ENCODE measurements around the gene TAF11L5.

DNA sequence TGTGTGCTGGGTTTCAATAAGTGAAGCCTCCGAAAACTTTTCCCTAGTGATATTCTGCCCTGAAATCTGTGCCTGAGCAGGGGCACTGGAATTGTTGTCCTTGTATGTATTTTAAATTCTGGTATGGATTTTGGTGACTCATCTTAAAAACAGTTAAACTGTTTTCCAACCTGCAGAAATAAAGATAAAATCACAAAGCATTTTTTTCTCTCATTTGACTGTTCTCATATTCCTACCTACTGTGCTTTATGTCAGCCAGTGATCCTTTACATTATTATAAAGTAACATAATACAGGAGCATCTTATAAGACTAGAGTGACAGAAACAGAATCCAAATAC lies 37.9 kb upstream of the TAF11L5 start:
- TF ChIP-seq, protein P1, sequence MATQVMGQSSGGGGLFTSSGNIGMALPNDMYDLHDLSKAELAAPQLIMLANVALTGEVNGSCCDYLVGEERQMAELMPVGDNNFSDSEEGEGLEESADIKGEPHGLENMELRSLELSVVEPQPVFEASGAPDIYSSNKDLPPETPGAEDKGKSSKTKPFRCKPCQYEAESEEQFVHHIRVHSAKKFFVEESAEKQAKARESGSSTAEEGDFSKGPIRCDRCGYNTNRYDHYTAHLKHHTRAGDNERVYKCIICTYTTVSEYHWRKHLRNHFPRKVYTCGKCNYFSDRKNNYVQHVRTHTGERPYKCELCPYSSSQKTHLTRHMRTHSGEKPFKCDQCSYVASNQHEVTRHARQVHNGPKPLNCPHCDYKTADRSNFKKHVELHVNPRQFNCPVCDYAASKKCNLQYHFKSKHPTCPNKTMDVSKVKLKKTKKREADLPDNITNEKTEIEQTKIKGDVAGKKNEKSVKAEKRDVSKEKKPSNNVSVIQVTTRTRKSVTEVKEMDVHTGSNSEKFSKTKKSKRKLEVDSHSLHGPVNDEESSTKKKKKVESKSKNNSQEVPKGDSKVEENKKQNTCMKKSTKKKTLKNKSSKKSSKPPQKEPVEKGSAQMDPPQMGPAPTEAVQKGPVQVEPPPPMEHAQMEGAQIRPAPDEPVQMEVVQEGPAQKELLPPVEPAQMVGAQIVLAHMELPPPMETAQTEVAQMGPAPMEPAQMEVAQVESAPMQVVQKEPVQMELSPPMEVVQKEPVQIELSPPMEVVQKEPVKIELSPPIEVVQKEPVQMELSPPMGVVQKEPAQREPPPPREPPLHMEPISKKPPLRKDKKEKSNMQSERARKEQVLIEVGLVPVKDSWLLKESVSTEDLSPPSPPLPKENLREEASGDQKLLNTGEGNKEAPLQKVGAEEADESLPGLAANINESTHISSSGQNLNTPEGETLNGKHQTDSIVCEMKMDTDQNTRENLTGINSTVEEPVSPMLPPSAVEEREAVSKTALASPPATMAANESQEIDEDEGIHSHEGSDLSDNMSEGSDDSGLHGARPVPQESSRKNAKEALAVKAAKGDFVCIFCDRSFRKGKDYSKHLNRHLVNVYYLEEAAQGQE (IDR thresholded peaks at IDR 0.05; ENCODE audit: borderline replicate concordance) = no peak
- TF ChIP-seq, protein P2, sequence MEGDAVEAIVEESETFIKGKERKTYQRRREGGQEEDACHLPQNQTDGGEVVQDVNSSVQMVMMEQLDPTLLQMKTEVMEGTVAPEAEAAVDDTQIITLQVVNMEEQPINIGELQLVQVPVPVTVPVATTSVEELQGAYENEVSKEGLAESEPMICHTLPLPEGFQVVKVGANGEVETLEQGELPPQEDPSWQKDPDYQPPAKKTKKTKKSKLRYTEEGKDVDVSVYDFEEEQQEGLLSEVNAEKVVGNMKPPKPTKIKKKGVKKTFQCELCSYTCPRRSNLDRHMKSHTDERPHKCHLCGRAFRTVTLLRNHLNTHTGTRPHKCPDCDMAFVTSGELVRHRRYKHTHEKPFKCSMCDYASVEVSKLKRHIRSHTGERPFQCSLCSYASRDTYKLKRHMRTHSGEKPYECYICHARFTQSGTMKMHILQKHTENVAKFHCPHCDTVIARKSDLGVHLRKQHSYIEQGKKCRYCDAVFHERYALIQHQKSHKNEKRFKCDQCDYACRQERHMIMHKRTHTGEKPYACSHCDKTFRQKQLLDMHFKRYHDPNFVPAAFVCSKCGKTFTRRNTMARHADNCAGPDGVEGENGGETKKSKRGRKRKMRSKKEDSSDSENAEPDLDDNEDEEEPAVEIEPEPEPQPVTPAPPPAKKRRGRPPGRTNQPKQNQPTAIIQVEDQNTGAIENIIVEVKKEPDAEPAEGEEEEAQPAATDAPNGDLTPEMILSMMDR (IDR thresholded peaks at IDR 0.05; ENCODE audit: poor library complexity, severe bottlenecking) = no peak
- no peak for TF ChIP-seq SMC3 (conservative IDR thresholded peaks at IDR 0.05; ENCODE audit: poor library complexity)
- TF ChIP-seq TAF1 (IDR thresholded peaks at IDR 0.05; ENCODE audit: low read depth) = no peak
- TF ChIP-seq EZH2 (IDR thresholded peaks at IDR 0.05; ENCODE audit: borderline replicate concordance, insufficient read depth, low read length, poor library complexity, severe bottlenecking) = no peak
- TF ChIP-seq EP300 (conservative IDR thresholded peaks at IDR 0.05; ENCODE audit: poor library complexity, severe bottlenecking) = no peak
- no peak for TF ChIP-seq MXI1 (conservative IDR thresholded peaks at IDR 0.05; ENCODE audit: poor library complexity, severe bottlenecking)
- no peak for TF ChIP-seq POLR2AphosphoS5 (IDR thresholded peaks at IDR 0.05)

Data from neural cell (in vitro differentiated cells).